KOPT-K1 (cell line): ENCODE results near the gene LY6G5C.

Experiments
- H3K27ac ChIP-seq: fragments of 200-600 bp; sonication (generic); 2 replicates; pipeline ENCODE4 v1.5.1; 2016; ENCODE audit warnings: antibody characterized with exemption, mild to moderate bottlenecking, low read depth, low read length; ENCODE audit not compliant: poor library complexity, severe bottlenecking
- H3K36me3 ChIP-seq: fragments of 200-600 bp; sonication (generic); 2 replicates; pipeline ENCODE4 v1.5.1; 2017; ENCODE audit warnings: antibody characterized with exemption, mild to moderate bottlenecking, low read length, moderate library complexity; ENCODE audit not compliant: insufficient read depth
- H3K9me3 ChIP-seq: fragments of 200-600 bp; sonication (generic); 2 replicates; pipeline ENCODE4 v1.5.1; 2017; ENCODE audit warnings: antibody characterized with exemption, low read length, mild to moderate bottlenecking; ENCODE audit not compliant: insufficient read depth, poor library complexity, severe bottlenecking

The LY6G5C gene

DNA sequence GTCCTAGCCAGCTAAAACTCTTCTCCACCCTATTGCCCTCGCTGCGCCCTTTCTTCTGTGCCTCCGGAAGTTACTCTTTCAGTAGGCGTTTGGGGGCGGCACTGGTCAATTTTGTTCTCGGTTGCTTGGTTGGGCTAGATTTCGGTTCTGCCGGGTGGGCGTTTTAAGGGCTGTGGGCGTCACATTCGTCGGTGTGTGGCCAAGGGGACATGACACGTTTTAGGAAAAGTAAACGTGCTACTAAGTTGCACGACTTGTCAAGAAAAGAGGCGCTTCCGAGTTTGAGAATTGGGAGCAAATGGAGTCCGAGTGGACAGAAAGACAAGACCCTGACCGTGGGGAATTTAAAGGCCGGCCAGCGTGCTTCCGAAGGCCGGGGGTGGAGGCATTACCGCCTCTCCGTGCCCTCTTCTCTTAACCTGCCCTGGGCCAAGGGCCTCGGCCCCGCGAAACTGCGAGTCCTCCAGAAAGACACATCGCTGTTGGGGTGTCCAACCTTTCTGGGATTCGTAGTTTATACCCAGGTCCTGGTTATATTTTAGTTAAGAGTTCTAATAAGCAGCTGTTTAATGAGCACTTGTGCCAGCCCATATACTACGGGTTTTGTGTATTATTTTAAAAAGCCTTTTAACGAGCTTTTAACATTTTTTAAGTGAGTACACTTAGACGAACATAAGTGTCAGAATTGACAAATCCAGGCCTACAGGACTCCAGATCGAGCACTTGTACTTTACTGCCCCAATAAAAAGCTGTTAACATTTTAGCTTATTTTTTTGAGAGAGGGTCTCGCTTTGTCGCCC is 27.7 kb downstream of the LY6G5C start:
- peaks cover 59% of the 10 kb centered on the region for H3K36me3 ChIP-seq
- peak overlapping the region; percentile 94 for H3K27ac ChIP-seq
- H3K9me3 ChIP-seq = no peaks in the 10 kb centered on the region

- peak overlapping the region; percentile 94 for H3K27ac ChIP-seq
- H3K9me3 ChIP-seq = no peaks in the 10 kb centered on the region
- H3K36me3 ChIP-seq = peaks cover 58% of the 10 kb centered on the region
These were observed 29.2 kb downstream of the LY6G5C start for GRCh38 chr6:31651602-31652191.

DNA sequence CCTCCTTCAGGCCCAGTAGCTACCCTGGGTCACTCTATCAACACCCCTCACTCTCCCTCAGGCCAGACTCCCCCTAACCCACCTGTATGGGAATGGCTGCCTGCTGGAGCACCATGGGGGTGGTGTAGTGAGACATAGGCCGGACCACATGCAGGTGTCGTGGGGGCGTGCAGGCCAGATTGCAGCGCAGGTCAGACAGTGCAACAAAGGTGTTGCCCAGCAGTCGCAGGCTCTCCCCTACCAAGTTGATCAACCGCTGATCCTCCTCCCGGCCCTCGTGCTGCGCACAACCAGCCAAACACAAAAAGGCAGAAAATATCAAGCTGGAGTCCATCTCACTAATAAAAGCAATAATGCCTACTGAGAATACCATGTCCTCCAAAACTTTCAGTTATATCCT is 35.5 kb downstream of the LY6G5C start:
- H3K27ac ChIP-seq = no peak overlapping the region
- H3K36me3 ChIP-seq = peaks cover 98% of the 10 kb centered on the region
- H3K9me3 ChIP-seq = no peaks in the 10 kb centered on the region

DNA sequence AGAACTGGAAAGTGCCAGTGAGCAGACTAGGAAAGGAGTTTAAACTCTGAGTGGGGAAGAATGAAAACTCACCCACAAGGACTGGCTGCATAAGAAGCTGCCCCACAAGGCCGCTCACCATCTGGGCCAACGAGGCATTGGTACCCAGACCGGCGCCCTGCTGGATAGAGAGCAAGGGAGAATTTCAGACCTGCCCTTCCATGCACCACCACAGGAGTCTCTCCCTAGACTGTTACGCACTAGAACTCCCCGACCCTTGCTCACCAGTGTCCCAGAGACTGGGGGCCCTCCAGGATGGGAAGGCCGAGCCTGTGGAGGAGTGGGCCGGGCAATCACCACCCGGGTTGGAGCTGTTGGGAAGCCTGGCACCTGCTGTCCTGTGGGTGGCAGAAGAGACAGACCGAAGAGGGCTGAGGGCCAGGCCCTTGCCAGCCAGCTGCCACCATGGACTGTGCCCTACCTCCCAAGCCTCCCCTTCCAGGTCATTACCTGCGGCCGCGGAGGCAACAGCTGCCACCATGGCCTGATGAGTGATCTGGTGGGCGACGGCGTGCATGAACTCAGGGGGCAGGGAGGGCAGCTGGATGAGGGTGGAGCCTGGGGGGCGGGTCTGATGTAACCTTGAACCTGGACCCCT is 36.9 kb downstream of the LY6G5C start:
- H3K9me3 ChIP-seq = no peaks in the 10 kb centered on the region
- no peak overlapping the region for H3K27ac ChIP-seq
- H3K36me3 ChIP-seq = peaks cover 98% of the 10 kb centered on the region

DNA sequence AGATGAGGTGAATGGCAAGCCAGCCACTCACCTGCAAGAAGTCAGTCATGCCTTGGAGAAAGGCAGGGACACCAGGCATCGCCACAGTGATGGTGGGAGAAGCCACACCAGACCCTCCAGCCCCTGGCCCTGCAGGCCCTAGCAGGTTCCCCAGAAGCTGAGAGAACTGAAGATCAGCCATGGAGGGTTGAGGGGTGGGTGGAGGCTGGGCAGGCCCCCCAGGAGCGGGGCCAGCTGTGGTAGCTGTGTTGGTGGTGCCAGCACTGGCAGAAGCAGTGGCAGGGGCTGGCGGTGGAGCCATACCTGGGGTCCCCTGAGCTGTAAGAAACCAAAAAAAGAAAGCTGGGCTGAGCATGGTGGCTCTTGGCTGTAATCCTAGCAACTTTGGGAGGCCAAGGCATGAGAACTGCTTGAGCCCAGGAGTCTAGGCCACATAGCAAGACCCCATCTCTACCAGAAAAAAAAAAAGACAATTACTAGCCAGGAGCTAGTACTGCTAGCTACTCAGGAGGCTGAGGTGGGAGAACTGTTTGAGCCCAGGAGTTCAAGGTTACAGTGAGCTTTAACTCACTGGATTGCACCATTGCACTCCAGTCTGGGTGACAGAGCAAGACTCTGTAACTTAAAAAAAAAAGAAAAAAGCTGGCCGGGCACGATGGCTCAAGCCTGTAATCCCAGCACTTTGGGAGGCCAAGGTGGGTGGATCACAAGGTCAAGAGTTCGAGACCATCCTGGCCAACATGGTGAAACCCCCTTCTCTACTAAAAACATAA is 37.9 kb downstream of the LY6G5C start:
- Histone ChIP-seq H3K9me3 (no peaks in the 10 kb centered on the region), H3K36me3 (peaks cover 98% of the 10 kb centered on the region)

DNA sequence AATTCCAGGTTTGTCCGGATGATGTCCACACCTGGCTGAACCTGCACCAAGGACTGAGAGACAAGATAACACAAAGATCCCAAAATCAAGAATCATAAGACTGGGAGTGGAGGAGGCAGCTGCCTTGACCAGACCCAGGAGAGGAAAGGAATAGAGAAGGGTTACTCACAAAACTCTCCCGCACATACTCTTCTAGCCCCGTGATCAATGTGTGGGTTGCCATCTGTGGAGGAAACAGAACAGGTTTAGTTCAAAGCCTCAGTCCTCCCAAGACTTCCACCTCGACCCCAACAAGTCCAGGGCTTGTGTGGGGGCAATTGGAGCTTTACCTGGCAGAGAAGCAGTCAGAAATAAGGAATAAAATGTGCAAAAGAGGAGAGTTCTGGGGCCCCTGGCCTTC is 39.5 kb downstream of the LY6G5C start:
- Histone ChIP-seq H3K9me3 (no peaks in the 10 kb centered on the region), H3K36me3 (peaks cover 100% of the 10 kb centered on the region), H3K27ac (no peak overlapping the region)

More for the DNA sequence above, 37.9 kb downstream of the LY6G5C start:
- no peak overlapping the region for H3K27ac ChIP-seq

GRCh38 chr6:31640612-31641011 is 40.3 kb downstream of the LY6G5C start:
- Histone ChIP-seq H3K27ac (no peak overlapping the region), H3K36me3 (peaks cover 100% of the 10 kb centered on the region), H3K9me3 (no peaks in the 10 kb centered on the region)

GRCh38 chr6:31639449-31639861 is 41.4 kb downstream of the LY6G5C start:
- peaks cover 100% of the 10 kb centered on the region for H3K36me3 ChIP-seq
- no peak overlapping the region for H3K27ac ChIP-seq
- no peaks in the 10 kb centered on the region for H3K9me3 ChIP-seq

DNA sequence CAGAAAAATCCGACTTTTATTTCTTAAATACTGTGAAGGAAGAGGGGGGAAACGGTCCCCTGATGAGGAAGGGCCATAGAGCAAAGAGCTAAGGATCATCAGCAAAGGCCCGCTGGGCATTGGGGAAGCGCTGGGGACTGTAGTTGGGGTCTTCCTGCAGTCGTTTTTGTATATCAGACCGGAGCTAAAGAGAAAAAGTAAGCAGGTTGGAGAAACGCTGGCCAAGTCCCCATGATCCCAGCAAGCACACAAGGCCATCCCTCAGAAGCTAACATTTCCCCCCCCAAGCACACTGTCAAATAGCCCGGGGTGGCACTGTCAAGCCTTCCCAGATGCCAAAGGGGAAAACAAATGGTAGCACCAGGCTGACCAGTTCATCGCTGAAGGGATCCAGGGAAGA is 41.8 kb downstream of the LY6G5C start:
- Histone ChIP-seq H3K9me3 (no peaks in the 10 kb centered on the region), H3K36me3 (peaks cover 100% of the 10 kb centered on the region), H3K27ac (no peak overlapping the region)

GRCh38 chr6:31636698-31637596 is 43.9 kb downstream of the LY6G5C start:
- H3K36me3 ChIP-seq = peaks cover 100% of the 10 kb centered on the region
- no peak overlapping the region for H3K27ac ChIP-seq
- no peaks in the 10 kb centered on the region for H3K9me3 ChIP-seq

DNA sequence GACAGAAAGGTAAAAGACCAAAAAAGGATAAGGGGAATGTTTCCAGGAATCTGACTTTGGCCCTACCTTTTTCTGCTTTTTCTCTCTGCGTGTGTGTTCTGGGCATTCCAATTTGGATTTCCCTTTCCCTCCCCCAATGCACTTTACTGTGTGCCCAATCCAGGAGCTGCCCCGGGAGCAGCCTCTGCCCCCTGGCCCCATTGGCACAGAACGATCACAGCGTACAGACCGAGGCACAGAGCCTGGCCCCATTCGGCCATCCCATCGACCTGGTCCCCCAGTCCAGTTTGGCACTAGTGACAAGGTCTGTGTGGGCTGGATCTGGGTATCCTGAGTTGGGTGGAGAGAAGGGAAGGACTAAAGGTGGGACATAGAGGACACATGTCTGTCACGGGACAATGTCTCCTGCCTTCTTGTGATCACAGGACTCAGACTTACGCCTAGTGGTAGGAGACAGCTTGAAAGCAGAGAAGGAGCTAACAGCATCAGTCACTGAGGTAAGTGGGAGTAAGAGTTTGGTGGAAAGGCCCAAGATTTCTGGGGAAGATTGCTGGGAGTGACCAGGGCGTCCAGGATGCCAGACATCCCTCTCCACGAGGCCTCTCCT is 45.8 kb downstream of the LY6G5C start:
- H3K36me3 ChIP-seq = peaks cover 100% of the 10 kb centered on the region
- H3K27ac ChIP-seq = no peak overlapping the region
- no peaks in the 10 kb centered on the region for H3K9me3 ChIP-seq

DNA sequence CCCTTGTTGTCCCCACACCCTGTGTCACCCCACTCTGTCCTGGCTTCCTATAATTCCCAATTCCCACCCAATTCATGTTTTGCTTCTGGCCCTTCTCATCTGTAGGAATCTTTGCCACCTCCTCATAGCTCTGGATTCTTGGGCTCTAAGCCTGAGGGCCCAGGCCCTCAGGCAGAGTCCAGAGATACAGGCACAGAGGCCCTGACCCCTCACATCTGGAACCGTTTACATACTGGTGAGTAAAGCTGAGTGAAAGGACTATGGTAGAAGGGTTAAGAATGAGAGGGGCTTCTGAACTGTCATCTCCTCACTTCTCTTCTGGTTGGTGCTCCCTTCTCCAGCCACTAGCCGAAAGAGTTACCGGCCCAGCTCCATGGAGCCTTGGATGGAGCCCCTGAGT is 46.7 kb downstream of the LY6G5C start:
- Histone ChIP-seq H3K9me3 (no peaks in the 10 kb centered on the region), H3K36me3 (peaks cover 100% of the 10 kb centered on the region), H3K27ac (no peak overlapping the region)

DNA sequence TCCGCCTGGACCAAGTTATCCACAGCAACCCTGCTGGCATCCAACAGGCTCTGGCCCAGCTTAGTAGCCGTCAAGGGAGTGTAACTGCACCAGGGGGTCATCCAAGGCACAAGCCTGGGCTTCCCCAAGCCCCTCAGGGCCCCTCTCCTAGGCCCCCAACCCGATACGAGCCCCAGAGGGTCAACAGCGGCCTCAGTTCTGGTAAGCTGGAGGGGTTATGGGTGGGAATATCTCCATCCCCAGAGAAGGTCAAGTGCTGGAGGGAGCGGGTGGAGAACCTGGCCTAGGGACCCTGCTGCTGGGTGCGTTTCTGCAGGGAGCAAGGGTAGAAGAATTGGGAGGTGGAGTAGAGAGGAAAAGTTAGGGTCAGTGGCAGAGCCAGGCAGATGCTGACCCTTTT is 47.4 kb downstream of the LY6G5C start:
- Histone ChIP-seq H3K36me3 (peaks cover 100% of the 10 kb centered on the region), H3K9me3 (no peaks in the 10 kb centered on the region), H3K27ac (no peak overlapping the region)
